Motor neuron (in vitro differentiated cells): ENCODE data around the gene XCL2. TPM values are rescaled to one million over a fixed set of nuclear protein-coding genes. Genes with fewer than 3 reads are reported as not detected.
A peak's percentile ranks its signal among the peaks of the same experiment; 100 is the strongest.
"Not testable (repeated sequence)": the region's sequence is repeated elsewhere in the genome, so short reads cannot be mapped to it uniquely, and the experiment has no call there.

Experiments used
- ATAC-seq, 8 experiments: fragments of 200-7000 bp; cut with Tn5 transposase; replicated peaks in 6 of 8; 2 replicates each; pipeline ENCODE4 v1.8.0; 2021; ENCODE audit warnings: mild to moderate bottlenecking in 8 of 8, moderate library complexity in 8 of 8
- H3K27ac ChIP-seq, 2 donors: fragments of 250-450 bp; sonication (Bioruptor Pico); 2 replicates each; pipeline ENCODE4 v1.9.0; 2021; ENCODE audit warnings: antibody characterized with exemption in 2 of 2, mild to moderate bottlenecking in 2 of 2, moderate library complexity in 1 of 2
- H3K4me1 ChIP-seq, 2 donors: fragments of 250-450 bp; sonication (Bioruptor Pico); replicated peaks in 1 of 2; 2 replicates each; pipeline ENCODE4 v1.6.1; 2021; ENCODE audit warnings: antibody characterized with exemption in 2 of 2, mild to moderate bottlenecking in 2 of 2, moderate library complexity in 1 of 2
- H3K4me3 ChIP-seq, 5 donors: fragments of 250-450 bp; sonication (Bioruptor Pico); 2 replicates each; pipeline ENCODE4 v1.9.0; 2021; ENCODE audit warnings: antibody characterized with exemption in 5 of 5, mild to moderate bottlenecking in 5 of 5, moderate library complexity in 4 of 5
- WGBS, 10 experiments: fragments of 450-650 bp; shearing (Covaris generic); methylation state at CpG; one replicate each; pipeline ENCODE4 v1.0.0; 2022; 5-methylcytosine and 5-hydroxymethylcytosine counted together
- in situ Hi-C, 9 experiments: fragments of 400-800 bp; cut with MboI; loops; one replicate each; pipeline ENCODE4 v1.15.0; 2021; ENCODE audit warnings: low sequenced_read_pairs in 9 of 9, low pct_unique_long_range_greater_than_20kb in 2 of 9; ENCODE audit not compliant: unreplicated experiment in 9 of 9
- total RNA-seq, 8 experiments: library from RNA; unstranded; fragments of 300-600 nt; gene quantifications; 2 replicates each; pipeline versions ENCODE4 v1.2.3 to v1.2.4, GENCODE V29; 2022

The XCL2 gene
- total RNA-seq, 8 experiments from 2014 or later = not detected

GRCh38 chr1:168554603-168555483 is 11.0 kb upstream of the XCL2 start:
- in situ Hi-C loops = loop anchor here in 4 of 9 experiments (25.0 kb wide), 2 partner anchors 118 to 218 kb away; no protein-coding TSS in a partner anchor
- ATAC-seq = no peak
- 14 to 93% (median 81%) methylated on average over 1 to 5 of the region's 5 CpGs for WGBS, 10 experiments
- Histone ChIP-seq H3K27ac (no peak overlapping the region), H3K4me3 (no peak overlapping the region), H3K4me1 (no peaks in the 10 kb centered on the region)

GRCh38 chr1:168553680-168554553 is 10.1 kb upstream of the XCL2 start:
- no peak overlapping the region for H3K27ac ChIP-seq
- in situ Hi-C loops = loop anchor here in 4 of 9 experiments (25.0 kb wide), 2 partner anchors 117 to 217 kb away; no protein-coding TSS in a partner anchor
- no peaks in the 10 kb centered on the region for H3K4me1 ChIP-seq
- ATAC-seq = no peak
- no peak overlapping the region for H3K4me3 ChIP-seq
- 12 to 100% (median 83%) methylated on average over 1 to 5 of the region's 5 CpGs; no CpG with 5 or more reads in 2 of the 10 experiments for WGBS, 10 experiments

- Histone ChIP-seq H3K27ac (no peak overlapping the region), H3K4me3 (no peak overlapping the region), H3K4me1 (no peaks in the 10 kb centered on the region)
- ATAC-seq = no peak
- in situ Hi-C loops = loop anchor here in 4 of 9 experiments (25.0 kb wide), 2 partner anchors 116 to 216 kb away; no protein-coding TSS in a partner anchor
- 20 to 100% (median 79%) methylated on average over 1 to 6 of the region's 6 CpGs; no CpG with 5 or more reads in 1 of the 10 experiments for WGBS, 10 experiments
These were observed 9.2 kb upstream of the XCL2 start for GRCh38 chr1:168552961-168553360.

GRCh38 chr1:168551688-168552087 is 7.9 kb upstream of the XCL2 start:
- in situ Hi-C loops = loop anchor here in 4 of 9 experiments (25.0 kb wide), 2 partner anchors 114 to 214 kb away; no protein-coding TSS in a partner anchor
- WGBS, 10 experiments = 45 to 94% (median 72%) methylated on average over 3 to 4 of the region's 4 CpGs; no CpG with 5 or more reads in 2 of the 10 experiments
- H3K4me1 ChIP-seq = no peaks in the 10 kb centered on the region
- no peak for ATAC-seq
- H3K27ac ChIP-seq = no peak overlapping the region
- no peak overlapping the region for H3K4me3 ChIP-seq

- Histone ChIP-seq H3K27ac (no peak overlapping the region), H3K4me1 (no peaks in the 10 kb centered on the region), H3K4me3 (no peak overlapping the region)
- in situ Hi-C loops = loop anchor here in 4 of 9 experiments (25.0 kb wide), 2 partner anchors 114 to 214 kb away; no protein-coding TSS in a partner anchor
- ATAC-seq = peak in 1 of 8 experiments; percentile 29
- WGBS, 10 experiments = 38 to 100% (median 70%) methylated on average over 1 of the region's 1 CpG
These were observed 7.2 kb upstream of the XCL2 start for GRCh38 chr1:168550971-168551370.

GRCh38 chr1:168546553-168546895 is 2.7 kb upstream of the XCL2 start:
- in situ Hi-C loops, H3K27ac ChIP-seq, ATAC-seq, H3K4me3 ChIP-seq, H3K4me1 ChIP-seq: not testable (repeated sequence)
- WGBS, 10 experiments = 27 to 90% (median 71%) methylated on average over 1 to 3 of the region's 3 CpGs

GRCh38 chr1:168545678-168546552 is 2.1 kb upstream of the XCL2 start:
- H3K4me3 ChIP-seq, H3K27ac ChIP-seq, H3K4me1 ChIP-seq, in situ Hi-C loops: not testable (repeated sequence)
- WGBS, 10 experiments = 19 to 76% (median 49%) methylated on average over 3 to 7 of the region's 7 CpGs
- ATAC-seq = peak in 3 of 8 experiments; percentile 68 to 80 (median 76)

- H3K27ac ChIP-seq, H3K4me3 ChIP-seq, H3K4me1 ChIP-seq, ATAC-seq, in situ Hi-C loops: not testable (repeated sequence)
- WGBS, 10 experiments = 60 to 70% (median 60%) methylated on average over 1 to 2 of the region's 2 CpGs; no CpG with 5 or more reads in 7 of the 10 experiments
These were observed 819 bp downstream of the XCL2 start for GRCh38 chr1:168542978-168543377.

GRCh38 chr1:168540798-168541197 is 3.0 kb downstream of the XCL2 start:
- H3K4me3 ChIP-seq, H3K4me1 ChIP-seq, in situ Hi-C loops, H3K27ac ChIP-seq, ATAC-seq: not testable (repeated sequence)
- 20 to 93% (median 80%) methylated on average over 1 to 3 of the region's 7 CpGs; no CpG with 5 or more reads in 5 of the 10 experiments for WGBS, 10 experiments

- no peak for ATAC-seq
- in situ Hi-C loops = no loop called here
- Histone ChIP-seq H3K4me1 (no peaks in the 10 kb centered on the region), H3K27ac (no peak overlapping the region), H3K4me3 (no peak overlapping the region)
- 0 to 100% (median 77%) methylated on average over 1 of the region's 1 CpG; no CpG with 5 or more reads in 1 of the 10 experiments for WGBS, 10 experiments
These were observed 8.3 kb downstream of the XCL2 start for GRCh38 chr1:168535536-168535935.

- in situ Hi-C loops = no loop called here
- no peak for ATAC-seq
- no peak overlapping the region for H3K4me3 ChIP-seq
- H3K27ac ChIP-seq = no peak overlapping the region
- 94 to 100% (median 100%) methylated on average over 1 to 2 of the region's 2 CpGs; no CpG with 5 or more reads in 4 of the 10 experiments for WGBS, 10 experiments
- H3K4me1 ChIP-seq = no peaks in the 10 kb centered on the region
These were observed 12.0 kb downstream of the XCL2 start for GRCh38 chr1:168531615-168532345.
